Neural progenitor cell (in vitro differentiated cells): ENCODE measurements around the gene GRAMD1B. TPM values are rescaled to one million over a fixed set of nuclear protein-coding genes. Genes with fewer than 3 reads are reported as not detected.

ENCODE experiments used
- DNase-seq: peaks from one replicate; pipeline ENCODE4 v3.0.0-alpha.2; 2016; ENCODE audit warnings: low spot score
- H2AFZ ChIP-seq: fragments of 200-600 bp; sonication (generic); replicated peaks from 2 replicates; pipeline ENCODE4 v1.6.1; 2016; ENCODE audit warnings: antibody characterized with exemption
- H3F3A ChIP-seq: fragments of 200-600 bp; sonication (generic); 2 replicates; pipeline ENCODE4 v1.6.1; 2016; ENCODE audit warnings: antibody characterized with exemption, low read depth
- H3K27ac ChIP-seq: fragments of 200-600 bp; sonication (generic); 2 replicates; pipeline ENCODE4 v1.5.1; 2016; ENCODE audit warnings: mild to moderate bottlenecking
- H3K27me3 ChIP-seq: fragments of 200-600 bp; sonication (generic); 2 replicates; pipeline ENCODE4 v1.6.1; 2016; ENCODE audit warnings: mild to moderate bottlenecking, moderate library complexity
- H3K36me3 ChIP-seq: fragments of 200-600 bp; sonication (generic); 2 replicates; pipeline ENCODE4 v1.5.1; 2016
- H3K4me1 ChIP-seq: fragments of 200-600 bp; sonication (generic); 2 replicates; pipeline ENCODE4 v1.6.1; 2016; ENCODE audit warnings: mixed run types
- H3K4me2 ChIP-seq: fragments of 200-600 bp; sonication (generic); 2 replicates; pipeline ENCODE4 v1.6.1; 2016
- H3K4me3 ChIP-seq: fragments of 200-600 bp; sonication (generic); 2 replicates; pipeline ENCODE4 v1.5.1; 2016
- H3K79me2 ChIP-seq: fragments of 200-600 bp; sonication (generic); 2 replicates; pipeline ENCODE4 v1.6.1; 2016; ENCODE audit warnings: low read depth
- H3K9ac ChIP-seq: fragments of 200-600 bp; sonication (generic); 2 replicates; pipeline ENCODE4 v1.6.1; 2016
- H3K9me3 ChIP-seq: fragments of 200-600 bp; sonication (generic); 2 replicates; pipeline ENCODE4 v1.5.1; 2016; ENCODE audit warnings: low read depth
- H4K20me1 ChIP-seq: fragments of 200-600 bp; sonication (generic); 2 replicates; pipeline ENCODE4 v1.6.1; 2016; ENCODE audit warnings: low read depth
- H3K27ac Mint-ChIP-seq: 3 replicates; pipeline ENCODE4 v1.8.0; 2021; ENCODE audit warnings: mixed read lengths
- H3K27me3 Mint-ChIP-seq: 2 replicates; pipeline ENCODE4 v1.8.0; 2022; ENCODE audit warnings: low read depth, mild to moderate bottlenecking, inconsistent platforms, moderate library complexity, mixed read lengths; ENCODE audit not compliant: insufficient read depth
- H3K36me3 Mint-ChIP-seq: 3 replicates; pipeline ENCODE4 v1.8.0; 2021; ENCODE audit warnings: mixed read lengths
- H3K4me1 Mint-ChIP-seq: 3 replicates; pipeline ENCODE4 v1.8.0; 2021; ENCODE audit warnings: mixed read lengths
- H3K4me3 Mint-ChIP-seq: 3 replicates; pipeline ENCODE4 v1.8.0; 2021; ENCODE audit warnings: mild to moderate bottlenecking, moderate library complexity, mixed read lengths
- H3K9me3 Mint-ChIP-seq: 3 replicates; pipeline ENCODE4 v1.8.0; 2020; ENCODE audit warnings: mixed read lengths
- CTCF ChIP-seq: fragments of 200-600 bp; sonication (generic); IDR thresholded peaks from 2 replicates; pipeline ENCODE4 v1.5.1; 2017; ENCODE audit warnings: antibody characterized with exemption, mild to moderate bottlenecking
- EZH2 ChIP-seq: fragments of 200-600 bp; sonication (generic); IDR thresholded peaks from 2 replicates; pipeline ENCODE4 v1.6.1; 2017; ENCODE audit warnings: antibody characterized with exemption, mild to moderate bottlenecking, moderate library complexity
- EZH2phosphoT487 ChIP-seq: fragments of 200-600 bp; sonication (generic); IDR thresholded peaks from 2 replicates; pipeline ENCODE4 v1.6.1; 2017; ENCODE audit warnings: antibody characterized with exemption
- total RNA-seq: library from RNA; depleted of rRNA; stranded (reverse); fragments of >200 nt; gene quantifications from 2 replicates; pipeline ENCODE4 v1.2.3, GENCODE V29; 2015; ENCODE audit warnings: low replicate concordance

Gene GRAMD1B
- total RNA-seq, 1 donor from 2014 or later: 12.6 TPM

GRCh38 chr11:123581651-123582399 is 151.8 kb downstream of the GRAMD1B start:
- H4K20me1 ChIP-seq: peaks cover 31% of the 10 kb centered on the region
- Mint-ChIP-seq H3K4me3 (no peak overlapping the region), H3K9me3 (no peaks in the 10 kb centered on the region), H3K4me1 (peaks cover 25% of the 10 kb centered on the region), H3K27me3 (peaks cover 3% of the 10 kb centered on the region), H3K36me3 (no peaks in the 10 kb centered on the region), H3K27ac (no peak overlapping the region)
- no peaks in the 10 kb centered on the region for H3K9me3 ChIP-seq
- no peaks in the 10 kb centered on the region for H3K79me2 ChIP-seq
- no peak overlapping the region for H3K4me3 ChIP-seq
- no peak overlapping the region for H2AFZ ChIP-seq
- no peaks in the 10 kb centered on the region for H3K36me3 ChIP-seq
- peaks cover 10% of the 10 kb centered on the region for H3F3A ChIP-seq
- no peak for DNase-seq
- H3K4me1 ChIP-seq: peaks cover 30% of the 10 kb centered on the region
- no peak overlapping the region for H3K27ac ChIP-seq
- H3K27me3 ChIP-seq: no peaks in the 10 kb centered on the region
- H3K9ac ChIP-seq: no peak overlapping the region
- TF ChIP-seq EZH2phosphoT487 (no peak), EZH2 (no peak), CTCF (no peak)
- no peak overlapping the region for H3K4me2 ChIP-seq

GRCh38 chr11:123582992-123583504 is 153.0 kb downstream of the GRAMD1B start:
- TF ChIP-seq EZH2phosphoT487 (no peak), CTCF (no peak), EZH2 (no peak)
- DNase-seq: no peak
- Mint-ChIP-seq H3K36me3 (no peaks in the 10 kb centered on the region), H3K4me1 (peaks cover 25% of the 10 kb centered on the region), H3K9me3 (no peaks in the 10 kb centered on the region), H3K27ac (no peak overlapping the region), H3K4me3 (no peak overlapping the region), H3K27me3 (peaks cover 5% of the 10 kb centered on the region)
- H3F3A ChIP-seq: peaks cover 10% of the 10 kb centered on the region
- H3K27me3 ChIP-seq: no peaks in the 10 kb centered on the region
- H3K79me2 ChIP-seq: no peaks in the 10 kb centered on the region
- H4K20me1 ChIP-seq: peaks cover 23% of the 10 kb centered on the region
- no peak overlapping the region for H2AFZ ChIP-seq
- no peaks in the 10 kb centered on the region for H3K9me3 ChIP-seq
- no peak overlapping the region for H3K27ac ChIP-seq
- no peak overlapping the region for H3K4me3 ChIP-seq
- H3K9ac ChIP-seq: no peak overlapping the region
- H3K4me1 ChIP-seq: peaks cover 26% of the 10 kb centered on the region
- no peak overlapping the region for H3K4me2 ChIP-seq
- H3K36me3 ChIP-seq: no peaks in the 10 kb centered on the region

GRCh38 chr11:123584186-123584585 is 154.1 kb downstream of the GRAMD1B start:
- Mint-ChIP-seq H3K4me3 (no peak overlapping the region), H3K27me3 (peaks cover 5% of the 10 kb centered on the region), H3K9me3 (no peaks in the 10 kb centered on the region), H3K36me3 (no peaks in the 10 kb centered on the region), H3K4me1 (peaks cover 25% of the 10 kb centered on the region), H3K27ac (no peak overlapping the region)
- peaks cover 20% of the 10 kb centered on the region for H3K4me1 ChIP-seq
- no peak overlapping the region for H3K9ac ChIP-seq
- H3K4me3 ChIP-seq: no peak overlapping the region
- H3F3A ChIP-seq: peaks cover 10% of the 10 kb centered on the region
- DNase-seq: no peak
- no peak overlapping the region for H3K4me2 ChIP-seq
- no peak overlapping the region for H2AFZ ChIP-seq
- no peaks in the 10 kb centered on the region for H3K79me2 ChIP-seq
- no peak overlapping the region for H3K27ac ChIP-seq
- H3K36me3 ChIP-seq: no peaks in the 10 kb centered on the region
- TF ChIP-seq CTCF (no peak), EZH2phosphoT487 (no peak), EZH2 (no peak)
- no peaks in the 10 kb centered on the region for H3K27me3 ChIP-seq
- H3K9me3 ChIP-seq: no peaks in the 10 kb centered on the region
- peaks cover 19% of the 10 kb centered on the region for H4K20me1 ChIP-seq
